ENCODE data around the gene RBM25. TPM values are rescaled to one million over a fixed set of nuclear protein-coding genes. Genes with fewer than 3 reads are reported as not detected.
A peak's percentile ranks its signal among the peaks of the same experiment; 100 is the strongest.

Gene RBM25
- total RNA-seq, 1 donor, result 44.0 TPM

GRCh38 chr14:73102806-73103497, 44.6 kb downstream of the RBM25 start:
- H3K4me3 ChIP-seq (ENCODE audit: low read depth, low read length), result no peak overlapping the region
- DNase-seq (ENCODE audit: low read depth), result no peak
- no peak for TF ChIP-seq CTCF (IDR thresholded peaks at IDR 0.05; ENCODE audit: insufficient read depth, low read depth, low read length)

GRCh38 chr14:73105050-73105449, 46.7 kb downstream of the RBM25 start:
- peak; percentile 12 for DNase-seq (ENCODE audit: low read depth)
- TF ChIP-seq CTCF (IDR thresholded peaks at IDR 0.05; ENCODE audit: insufficient read depth, low read depth, low read length), result no peak
- no peak overlapping the region for H3K4me3 ChIP-seq (ENCODE audit: low read depth, low read length)

- no peak for DNase-seq (ENCODE audit: low read depth)
- TF ChIP-seq CTCF (IDR thresholded peaks at IDR 0.05; ENCODE audit: insufficient read depth, low read depth, low read length), result no peak
- H3K4me3 ChIP-seq (ENCODE audit: low read depth, low read length), result no peak overlapping the region
Observed at GRCh38 chr14:73105727-73106126, 47.4 kb downstream of the RBM25 start.

- no peak for TF ChIP-seq CTCF (IDR thresholded peaks at IDR 0.05; ENCODE audit: insufficient read depth, low read depth, low read length)
- H3K4me3 ChIP-seq (ENCODE audit: low read depth, low read length), result no peak overlapping the region
- DNase-seq (ENCODE audit: low read depth), result no peak
Observed at GRCh38 chr14:73116079-73116665, 57.8 kb downstream of the RBM25 start.

- DNase-seq (ENCODE audit: low read depth), result no peak
- TF ChIP-seq CTCF (IDR thresholded peaks at IDR 0.05; ENCODE audit: insufficient read depth, low read depth, low read length), result no peak
- H3K4me3 ChIP-seq (ENCODE audit: low read depth, low read length), result no peak overlapping the region
Observed at GRCh38 chr14:73124180-73124894, 66.0 kb downstream of the RBM25 start.

GRCh38 chr14:73125169-73125588, 66.8 kb downstream of the RBM25 start:
- DNase-seq (ENCODE audit: low read depth), result no peak
- H3K4me3 ChIP-seq (ENCODE audit: low read depth, low read length), result no peak overlapping the region
- no peak for TF ChIP-seq CTCF (IDR thresholded peaks at IDR 0.05; ENCODE audit: insufficient read depth, low read depth, low read length)

Measured in fibroblast of villous mesenchyme (primary cell).